Fibroblast of skin of scalp (primary cell): ENCODE results near the gene RAB3GAP2.
A peak's percentile ranks its signal among the peaks of the same experiment; 100 is the strongest.
"Not testable (repeated sequence)": the region's sequence is repeated elsewhere in the genome, so short reads cannot be mapped to it uniquely, and the experiment has no call there.

Experiments
- DNase-seq: peaks from one replicate; pipeline ENCODE4 v3.0.0-alpha.2; 2013

The RAB3GAP2 gene

GRCh38 chr1:220281159-220281574 is 8.9 kb upstream of the RAB3GAP2 start:
- DNase-seq: peak; percentile 33

- no peak for DNase-seq
These were observed 8.0 kb upstream of the RAB3GAP2 start for GRCh38 chr1:220280249-220280648.

- DNase-seq: no peak
These were observed 6.7 kb upstream of the RAB3GAP2 start for GRCh38 chr1:220278991-220279390.

GRCh38 chr1:220275430-220275829 is 3.2 kb upstream of the RAB3GAP2 start:
- no peak for DNase-seq

- peak; percentile 61 for DNase-seq
These were observed 2.1 kb upstream of the RAB3GAP2 start for GRCh38 chr1:220274251-220274855.

GRCh38 chr1:220272841-220273090 is 513 bp upstream of the RAB3GAP2 start:
- DNase-seq: no peak

GRCh38 chr1:220271706-220272046 is 577 bp downstream of the RAB3GAP2 start:
- peak; percentile 28 for DNase-seq

- no peak for DNase-seq
These were observed 3.2 kb downstream of the RAB3GAP2 start for GRCh38 chr1:220269036-220269435.

- DNase-seq: no peak
These were observed 4.6 kb downstream of the RAB3GAP2 start for GRCh38 chr1:220267630-220268029.

- DNase-seq: not testable (repeated sequence)
These were observed 12.0 kb downstream of the RAB3GAP2 start for GRCh38 chr1:220260228-220260627.

- not testable (repeated sequence) for DNase-seq
These were observed 12.5 kb downstream of the RAB3GAP2 start for GRCh38 chr1:220259756-220260155.

- not testable (repeated sequence) for DNase-seq
These were observed 16.1 kb downstream of the RAB3GAP2 start for GRCh38 chr1:220256194-220256593.

- DNase-seq: no peak
These were observed 17.0 kb downstream of the RAB3GAP2 start for GRCh38 chr1:220255204-220255603.

GRCh38 chr1:220253290-220253689 is 19.0 kb downstream of the RAB3GAP2 start:
- not testable (repeated sequence) for DNase-seq

GRCh38 chr1:220251272-220251671 is 21.0 kb downstream of the RAB3GAP2 start:
- no peak for DNase-seq

- DNase-seq: no peak
These were observed 21.6 kb downstream of the RAB3GAP2 start for GRCh38 chr1:220250681-220251080.

- no peak for DNase-seq
These were observed 22.7 kb downstream of the RAB3GAP2 start for GRCh38 chr1:220249522-220249921.

- not testable (repeated sequence) for DNase-seq
These were observed 23.5 kb downstream of the RAB3GAP2 start for GRCh38 chr1:220248715-220249265.

- not testable (repeated sequence) for DNase-seq
These were observed 26.4 kb downstream of the RAB3GAP2 start for GRCh38 chr1:220245900-220246299.

GRCh38 chr1:220243947-220244346 is 28.3 kb downstream of the RAB3GAP2 start:
- DNase-seq: no peak

- no peak for DNase-seq
These were observed 31.1 kb downstream of the RAB3GAP2 start for GRCh38 chr1:220241072-220241663.

- peak; percentile 27 for DNase-seq
These were observed 32.3 kb downstream of the RAB3GAP2 start for GRCh38 chr1:220239966-220240365.

- DNase-seq: no peak
These were observed 33.0 kb downstream of the RAB3GAP2 start for GRCh38 chr1:220239213-220239612.

GRCh38 chr1:220236278-220236677 is 36.0 kb downstream of the RAB3GAP2 start:
- not testable (repeated sequence) for DNase-seq

GRCh38 chr1:220235462-220235861 is 36.8 kb downstream of the RAB3GAP2 start:
- no peak for DNase-seq
